ENCODE measurements around the gene PLCH1. TPM values are rescaled to one million over a fixed set of nuclear protein-coding genes. Genes with fewer than 3 reads are reported as not detected.

PLCH1 gene
- total RNA-seq, 1 experiment from 2014 or later, result 8.9 TPM

DNA sequence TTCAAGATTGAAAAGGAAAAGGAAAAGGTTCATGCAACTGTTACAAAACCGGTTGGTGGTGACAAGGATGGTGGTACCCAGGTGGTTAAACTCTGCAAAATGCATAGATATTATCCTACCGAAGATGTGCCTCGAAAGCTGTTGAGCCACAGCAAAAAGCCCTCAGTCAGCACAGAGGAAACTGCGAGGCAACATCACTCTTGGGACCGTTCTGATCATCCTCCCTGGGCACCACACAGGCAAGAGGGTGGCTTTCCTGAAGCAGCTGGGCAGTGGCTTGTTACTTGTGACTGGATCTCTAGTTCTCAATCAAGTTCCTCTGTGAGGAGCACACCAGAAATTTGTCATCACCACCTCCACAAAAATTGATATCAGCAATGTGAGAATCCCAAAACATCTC, 86.9 kb downstream of the PLCH1 start:
- H3K4me1 Mint-ChIP-seq, result peaks cover 11% of the 10 kb centered on the region
- H3K27me3 Mint-ChIP-seq (ENCODE audit: low read depth), result no peaks in the 10 kb centered on the region
- DNase-seq (ENCODE audit: low spot score), result no peak
- no peaks in the 10 kb centered on the region for H3K36me3 Mint-ChIP-seq
- ChIA-PET CTCF (no interaction called here), POLR2A (no interaction called here)
- ATAC-seq, result no peak
- TF ChIP-seq SMAD3 (CRISPR knock-in tag; IDR thresholded peaks at IDR 0.05; ENCODE audit: borderline replicate concordance), result no peak
- TF ChIP-seq, protein P1, sequence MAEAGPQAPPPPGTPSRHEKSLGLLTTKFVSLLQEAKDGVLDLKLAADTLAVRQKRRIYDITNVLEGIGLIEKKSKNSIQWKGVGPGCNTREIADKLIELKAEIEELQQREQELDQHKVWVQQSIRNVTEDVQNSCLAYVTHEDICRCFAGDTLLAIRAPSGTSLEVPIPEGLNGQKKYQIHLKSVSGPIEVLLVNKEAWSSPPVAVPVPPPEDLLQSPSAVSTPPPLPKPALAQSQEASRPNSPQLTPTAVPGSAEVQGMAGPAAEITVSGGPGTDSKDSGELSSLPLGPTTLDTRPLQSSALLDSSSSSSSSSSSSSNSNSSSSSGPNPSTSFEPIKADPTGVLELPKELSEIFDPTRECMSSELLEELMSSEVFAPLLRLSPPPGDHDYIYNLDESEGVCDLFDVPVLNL (CRISPR knock-in tag; IDR thresholded peaks at IDR 0.05; ENCODE audit: borderline replicate concordance, low read depth), result no peak
- TF ChIP-seq ESRRA (CRISPR knock-in tag; IDR thresholded peaks at IDR 0.05; ENCODE audit: borderline replicate concordance), result no peak
- TF ChIP-seq, protein P2, sequence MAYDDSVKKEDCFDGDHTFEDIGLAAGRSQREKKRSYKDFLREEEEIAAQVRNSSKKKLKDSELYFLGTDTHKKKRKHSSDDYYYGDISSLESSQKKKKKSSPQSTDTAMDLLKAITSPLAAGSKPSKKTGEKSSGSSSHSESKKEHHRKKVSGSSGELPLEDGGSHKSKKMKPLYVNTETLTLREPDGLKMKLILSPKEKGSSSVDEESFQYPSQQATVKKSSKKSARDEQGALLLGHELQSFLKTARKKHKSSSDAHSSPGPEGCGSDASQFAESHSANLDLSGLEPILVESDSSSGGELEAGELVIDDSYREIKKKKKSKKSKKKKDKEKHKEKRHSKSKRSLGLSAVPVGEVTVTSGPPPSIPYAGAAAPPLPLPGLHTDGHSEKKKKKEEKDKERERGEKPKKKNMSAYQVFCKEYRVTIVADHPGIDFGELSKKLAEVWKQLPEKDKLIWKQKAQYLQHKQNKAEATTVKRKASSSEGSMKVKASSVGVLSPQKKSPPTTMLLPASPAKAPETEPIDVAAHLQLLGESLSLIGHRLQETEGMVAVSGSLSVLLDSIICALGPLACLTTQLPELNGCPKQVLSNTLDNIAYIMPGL (CRISPR knock-in tag; IDR thresholded peaks at IDR 0.05), result no peak
- H3K4me3 Mint-ChIP-seq, result no peak overlapping the region
- no peaks in the 10 kb centered on the region for H3K9me3 Mint-ChIP-seq
- no peak overlapping the region for H3K27ac Mint-ChIP-seq

GRCh38 chr3:155657161-155657560, 87.7 kb downstream of the PLCH1 start:
- ChIA-PET CTCF (no interaction called here), POLR2A (interaction anchor here (0.6 kb wide), 1 partner anchor 40 kb away, joined by 3 read pairs; no protein-coding TSS in a partner anchor)
- Mint-ChIP-seq H3K4me1 (peaks cover 11% of the 10 kb centered on the region), H3K36me3 (no peaks in the 10 kb centered on the region), H3K27me3 (ENCODE audit: low read depth) (no peaks in the 10 kb centered on the region), H3K27ac (0 out of 2 replicates have a peak overlapping the region, but pooled peaks have one; percentile 29), H3K9me3 (no peaks in the 10 kb centered on the region), H3K4me3 (no peak overlapping the region)
- no peak for DNase-seq (ENCODE audit: low spot score)
- ATAC-seq, result no peak
- TF ChIP-seq TEAD4 (CRISPR knock-in tag; IDR thresholded peaks at IDR 0.05) (no peak), NFE2L1 (CRISPR knock-in tag; IDR thresholded peaks at IDR 0.05) (no peak), ETV6 (CRISPR knock-in tag; IDR thresholded peaks at IDR 0.05) (no peak), FOXP1 (CRISPR knock-in tag; IDR thresholded peaks at IDR 0.05; ENCODE audit: borderline replicate concordance) (no peak), CREB1 (CRISPR knock-in tag; IDR thresholded peaks at IDR 0.05) (no peak), ZBTB21 (CRISPR knock-in tag; IDR thresholded peaks at IDR 0.05; ENCODE audit: borderline replicate concordance) (no peak), SMAD4 (CRISPR knock-in tag; IDR thresholded peaks at IDR 0.05) (no peak), USF1 (CRISPR knock-in tag; IDR thresholded peaks at IDR 0.05) (no peak), ESRRA (CRISPR knock-in tag; IDR thresholded peaks at IDR 0.05; ENCODE audit: borderline replicate concordance) (no peak), ZNF317 (CRISPR knock-in tag; IDR thresholded peaks at IDR 0.05; ENCODE audit: borderline replicate concordance, low read depth) (no peak), ATF6 (CRISPR knock-in tag; IDR thresholded peaks at IDR 0.05) (no peak), TCF7 (CRISPR knock-in tag; IDR thresholded peaks at IDR 0.05; ENCODE audit: low read depth) (no peak), ZNF425 (CRISPR knock-in tag; conservative IDR thresholded peaks at IDR 0.05) (no peak), PREB (CRISPR knock-in tag; IDR thresholded peaks at IDR 0.05; ENCODE audit: borderline replicate concordance) (no peak)
- TF ChIP-seq, protein P3, sequence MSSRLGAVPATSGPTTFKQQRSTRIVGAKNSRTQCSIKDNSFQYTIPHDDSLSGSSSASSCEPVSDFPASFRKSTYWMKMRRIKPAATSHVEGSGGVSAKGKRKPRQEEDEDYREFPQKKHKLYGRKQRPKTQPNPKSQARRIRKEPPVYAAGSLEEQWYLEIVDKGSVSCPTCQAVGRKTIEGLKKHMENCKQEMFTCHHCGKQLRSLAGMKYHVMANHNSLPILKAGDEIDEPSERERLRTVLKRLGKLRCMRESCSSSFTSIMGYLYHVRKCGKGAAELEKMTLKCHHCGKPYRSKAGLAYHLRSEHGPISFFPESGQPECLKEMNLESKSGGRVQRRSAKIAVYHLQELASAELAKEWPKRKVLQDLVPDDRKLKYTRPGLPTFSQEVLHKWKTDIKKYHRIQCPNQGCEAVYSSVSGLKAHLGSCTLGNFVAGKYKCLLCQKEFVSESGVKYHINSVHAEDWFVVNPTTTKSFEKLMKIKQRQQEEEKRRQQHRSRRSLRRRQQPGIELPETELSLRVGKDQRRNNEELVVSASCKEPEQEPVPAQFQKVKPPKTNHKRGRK (CRISPR knock-in tag; IDR thresholded peaks at IDR 0.05; ENCODE audit: borderline replicate concordance), result no peak
- TF ChIP-seq, protein P2 (CRISPR knock-in tag; IDR thresholded peaks at IDR 0.05), result no peak
